Ovary (tissue), 3 donors: ENCODE data around the gene DSCAM.

Experiments
- CTCF ChIP-seq, 3 donors: fragments of 450-650 bp in 2 of 3; fragments of 200-600 bp in 1 of 3; IDR thresholded peaks; one replicate each; pipeline versions ENCODE4 v1.5.1 to v1.8.0; 2016 to 2022; ENCODE audit warnings: antibody characterized with exemption in 3 of 3, mild to moderate bottlenecking in 1 of 3
- EP300 ChIP-seq: sonication (generic); formaldehyde crosslinking; IDR thresholded peaks from one replicate; pipeline ENCODE4 v1.6.1; 2017; ENCODE audit warnings: antibody characterized with exemption
- POLR2A ChIP-seq: fragments of 450-650 bp; IDR thresholded peaks from one replicate; pipeline ENCODE4 v1.6.1; 2017; ENCODE audit warnings: antibody characterized with exemption, mild to moderate bottlenecking, moderate library complexity
- donor health status: DM: no; HTN: no; CAD: no.

- TF ChIP-seq CTCF (IDR thresholded peaks at IDR 0.05), result no peak
- no peak for TF ChIP-seq POLR2A
- no peak for TF ChIP-seq EP300
Measured at GRCh38 chr21:40128891-40129290, 718.1 kb downstream of the DSCAM start.
